LNCAP (cell line): Measurements from ENCODE around the gene PTGR3.

ENCODE experiments used
- CTCF ChIP-seq: fragments of 450-650 bp; IDR thresholded peaks from 2 replicates; pipeline ENCODE4 v1.5.1; 2017; ENCODE audit warnings: mild to moderate bottlenecking

The PTGR3 gene

GRCh38 chr18:75211953-75212750 lies 3.2 kb upstream of the PTGR3 start:
- no peak for TF ChIP-seq CTCF

DNA sequence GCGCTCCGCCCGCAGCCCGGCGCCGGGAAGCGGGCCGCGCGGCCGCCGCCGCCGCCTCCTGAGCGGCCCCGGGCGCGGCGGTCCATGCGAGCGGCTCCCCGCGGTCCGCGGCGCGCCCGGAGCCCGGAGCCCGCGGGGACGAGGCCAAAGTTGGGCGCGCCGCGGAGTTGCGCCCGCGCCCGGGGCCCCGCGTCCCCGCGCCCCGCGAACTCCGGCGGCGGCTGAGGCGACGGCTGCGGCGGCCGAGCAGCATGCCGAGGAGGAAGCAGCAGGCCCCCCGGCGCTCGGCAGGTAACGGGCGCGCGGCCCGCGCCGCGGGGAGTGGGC lies 2.6 kb upstream of the PTGR3 start:
- TF ChIP-seq CTCF = no peak

DNA sequence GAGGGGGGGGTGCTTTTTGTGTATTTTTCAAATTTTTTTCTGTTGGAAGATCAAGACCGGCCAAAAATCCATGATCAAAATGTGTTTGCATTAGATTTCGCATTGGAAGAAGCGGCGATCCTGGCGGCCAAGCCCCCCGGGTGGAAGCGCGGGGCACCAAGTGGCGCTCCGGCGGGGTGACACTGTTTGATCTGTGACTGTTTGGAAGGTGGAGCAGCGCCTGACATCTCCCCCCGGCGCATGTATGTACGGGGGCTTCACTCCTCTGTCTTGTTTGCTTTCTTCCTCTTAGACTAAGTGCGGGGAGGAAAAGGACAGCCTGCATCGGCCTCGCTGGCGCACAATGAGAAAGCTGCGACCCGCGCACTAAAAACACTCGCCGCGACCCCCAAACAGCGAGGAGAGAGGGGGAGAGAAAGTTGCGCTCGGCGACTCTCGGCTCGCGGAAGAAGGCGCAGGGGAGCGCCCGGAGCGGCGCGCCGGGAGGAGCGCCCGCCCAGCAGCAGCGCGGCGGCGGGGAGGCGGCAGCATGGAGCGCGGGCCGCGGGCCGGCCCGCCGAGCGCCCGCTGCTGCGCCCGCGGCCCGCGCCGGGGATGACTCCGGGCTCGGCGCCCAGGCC lies 2.2 kb upstream of the PTGR3 start:
- TF ChIP-seq CTCF = no peak

GRCh38 chr18:75210274-75211001 lies 1.5 kb upstream of the PTGR3 start, which contains the start of gene TSHZ1:
Gene TSHZ1, plus strand, starts transcription at chr18:75210797. Its CDS starts 1,080 bp downstream, at chr18:75211877.
- TF ChIP-seq CTCF = no peak

DNA sequence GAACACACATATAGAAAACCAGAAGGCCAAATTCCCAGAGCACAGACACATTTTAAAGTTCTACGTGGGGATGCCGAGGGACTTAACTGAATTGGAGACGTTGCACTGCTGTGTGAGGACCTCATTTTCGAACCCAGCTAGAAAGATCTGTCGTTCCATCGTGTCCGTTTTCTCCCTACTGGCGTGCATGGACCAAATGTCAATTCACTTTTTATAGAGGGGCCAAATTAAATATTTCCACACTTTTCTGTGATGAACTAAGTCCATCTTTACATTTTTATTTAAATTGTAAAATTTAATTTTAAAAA lies 966 bp upstream of the PTGR3 start:
- no peak for TF ChIP-seq CTCF

GRCh38 chr18:75208836-75209128 lies 157 bp downstream of the PTGR3 start:
- no peak for TF ChIP-seq CTCF

GRCh38 chr18:75208155-75208835 lies 644 bp downstream of the PTGR3 start:
- TF ChIP-seq CTCF = no peak; the same call in 1 of the 2 replicates
